ENCODE data around the gene PAK1IP1. TPM values are rescaled to one million over a fixed set of nuclear protein-coding genes. Genes with fewer than 3 reads are reported as not detected.
A peak's percentile ranks its signal among the peaks of the same experiment; 100 is the strongest.
"Not testable (repeated sequence)": the region's sequence is repeated elsewhere in the genome, so short reads cannot be mapped to it uniquely, and the experiment has no call there.

The PAK1IP1 gene
- total RNA-seq (10 to 100 TPM in 1 of 5 donors, 1 to 10 TPM in 4; 5.2 to 10.2 (median 7.4) TPM), total RNA-seq (8.8 to 179 (median 20.8) reads per million in 29 experiments)
- total RNA-seq (2013) = 11.0 TPM

GRCh38 chr6:10694302-10695085, at the start of gene PAK1IP1, which contains the start of gene C6orf52:
TSS of gene PAK1IP1 (plus strand) at chr6:10694972. CDS start at chr6:10694986, 14 bp downstream.
TSS of gene C6orf52 (minus strand) at chr6:10694616. CDS start at chr6:10687550, 7,066 bp downstream.
- no peaks in the 10 kb centered on the region for H3K27me3 ChIP-seq (replicated peaks in 1 of 2; ENCODE audit: control insufficient read depth in 2 of 2, extremely low read depth in 1 of 2, insufficient read depth in 2 of 2, low read length in 1 of 2)
- H3K36me3 Mint-ChIP-seq = peaks cover 16% of the 10 kb centered on the region
- CTCF ChIA-PET = interaction anchor here (0.6 to 1.4 kb wide), 10 partner anchors 24 to 266 kb away, joined by 3 to 11 read pairs (median 4); partner anchors contain the start of gene TMEM14B (in 1 of the 2)

GRCh38 chr6:10655508-10656055, 39.2 kb upstream of the PAK1IP1 start:
- CTCF ChIA-PET = no interaction called here
- H3K27ac Mint-ChIP-seq = no peak overlapping the region
- no peak overlapping the region for H3K4me3 ChIP-seq (ENCODE audit: control insufficient read depth in 1 of 2, extremely low read depth in 1 of 2, low read length in 1 of 2)
- ATAC-seq (replicated peaks in 1 of 4) (peak in 1 of 4 experiments; percentile 83), DNase-seq (peak in 6 of 35 experiments; percentile 4 to 50 (median 22))
- peaks cover 0 to 18% of the 10 kb centered on the region in 2 experiments for H3K27me3 ChIP-seq (replicated peaks in 1 of 2; ENCODE audit: control insufficient read depth in 2 of 2, extremely low read depth in 1 of 2, insufficient read depth in 2 of 2, low read length in 1 of 2)
- no peaks in the 10 kb centered on the region for H3K9me3 ChIP-seq
- H3K36me3 Mint-ChIP-seq = no peaks in the 10 kb centered on the region
- H3K36me3 ChIP-seq (ENCODE audit: control insufficient read depth in 2 of 2, extremely low read depth in 1 of 2, insufficient read depth in 1 of 2, low read length in 1 of 2) = no peaks in the 10 kb centered on the region
- peaks cover 4 to 7% of the 10 kb centered on the region in 2 experiments for H3K4me1 ChIP-seq (ENCODE audit: control insufficient read depth in 1 of 2, extremely low read depth in 1 of 2, insufficient read depth in 2 of 2, low read length in 2 of 2)
- peak overlapping the region in 1 of 3 donors; percentile 23 for H3K4me3 Mint-ChIP-seq
- H3K27me3 Mint-ChIP-seq = peaks cover 28 to 38% of the 10 kb centered on the region in 2 donors
- WGBS (ENCODE audit: insufficient coverage) = 0% methylated on average over 5 of the region's 12 CpGs
- POLR2A ChIA-PET = no interaction called here
- no peak overlapping the region for H3K27ac ChIP-seq (ENCODE audit: low read length)
- no peaks in the 10 kb centered on the region for H3K9me3 Mint-ChIP-seq
- peaks cover 11 to 15% (median 15%) of the 10 kb centered on the region in 3 donors for H3K4me1 Mint-ChIP-seq

More at GRCh38 chr6:10694302-10695085, at the start of gene PAK1IP1, which contains the start of gene C6orf52:
- under 1% methylated on average over 49 of the region's 53 CpGs for WGBS (ENCODE audit: insufficient coverage)
- H3K9me3 ChIP-seq = no peaks in the 10 kb centered on the region
- peaks cover 0 to 2% of the 10 kb centered on the region in 2 donors for H3K27me3 Mint-ChIP-seq
- H3K27ac ChIP-seq (ENCODE audit: low read length) = peak within 1 kb of the TSS; percentile 98
- H3K4me3 ChIP-seq (ENCODE audit: control insufficient read depth in 1 of 2, extremely low read depth in 1 of 2, low read length in 1 of 2) = peak within 1 kb of the TSS; percentile 93 to 100
- H3K4me1 Mint-ChIP-seq = peaks cover 40 to 47% (median 41%) of the 10 kb centered on the region in 3 donors
- POLR2A ChIA-PET = interaction anchor here (0.6 to 1.7 kb wide), 9 partner anchors 25 to 849 kb away, joined by 3 to 16 read pairs (median 5); partner anchors contain the start of gene TMEM14B (in 1 of the 2)
- DNase-seq = peak; percentile 88 to 95 (median 93)
- no peaks in the 10 kb centered on the region for H3K9me3 Mint-ChIP-seq
- peak within 1 kb of the TSS; percentile 100 for H3K27ac Mint-ChIP-seq
- H3K36me3 ChIP-seq (ENCODE audit: control insufficient read depth in 2 of 2, extremely low read depth in 1 of 2, insufficient read depth in 1 of 2, low read length in 1 of 2) = peaks cover 7 to 11% of the 10 kb centered on the region in 2 donors
- H3K4me1 ChIP-seq (ENCODE audit: control insufficient read depth in 1 of 2, extremely low read depth in 1 of 2, insufficient read depth in 2 of 2, low read length in 2 of 2) = peaks cover 16 to 24% of the 10 kb centered on the region in 2 experiments
- peak; percentile 95 to 97 (median 96) for ATAC-seq (replicated peaks in 1 of 4)
- H3K4me3 Mint-ChIP-seq = peak within 1 kb of the TSS; percentile 93 to 99 (median 99)

- Histone ChIP-seq H3K9me3 (no peaks in the 10 kb centered on the region), H3K4me3 (ENCODE audit: control insufficient read depth in 1 of 2, extremely low read depth in 1 of 2, low read length in 1 of 2) (peak overlapping the region in 1 of 2 donors; percentile 34), H3K27ac (ENCODE audit: low read length) (no peak overlapping the region), H3K27me3 (replicated peaks in 1 of 2; ENCODE audit: control insufficient read depth in 2 of 2, extremely low read depth in 1 of 2, insufficient read depth in 2 of 2, low read length in 1 of 2) (peaks cover 0 to 18% of the 10 kb centered on the region in 2 experiments), H3K36me3 (ENCODE audit: control insufficient read depth in 2 of 2, extremely low read depth in 1 of 2, insufficient read depth in 1 of 2, low read length in 1 of 2) (no peaks in the 10 kb centered on the region), H3K4me1 (ENCODE audit: control insufficient read depth in 1 of 2, extremely low read depth in 1 of 2, insufficient read depth in 2 of 2, low read length in 2 of 2) (peaks cover 4 to 7% of the 10 kb centered on the region in 2 experiments)
- Mint-ChIP-seq H3K9me3 (no peaks in the 10 kb centered on the region), H3K27me3 (peaks cover 17 to 21% of the 10 kb centered on the region in 2 donors), H3K36me3 (no peaks in the 10 kb centered on the region), H3K4me3 (peak overlapping the region; percentile 51 to 64 (median 57)), H3K4me1 (peaks cover 11 to 15% (median 15%) of the 10 kb centered on the region in 3 donors), H3K27ac (no peak overlapping the region)
- CTCF ChIA-PET = interaction anchor here in 1 of 2 donors (0.6 kb wide), 1 partner anchor 403 kb away, joined by 5 read pairs; no protein-coding TSS in a partner anchor
- ATAC-seq (replicated peaks in 1 of 4) (no peak), DNase-seq (no peak)
- 93% methylated on average over 18 of the region's 24 CpGs for WGBS (ENCODE audit: insufficient coverage)
- POLR2A ChIA-PET = no interaction called here
Measured at GRCh38 chr6:10658910-10659698, 35.7 kb upstream of the PAK1IP1 start.

GRCh38 chr6:10659699-10660348, 34.9 kb upstream of the PAK1IP1 start:
- Mint-ChIP-seq H3K36me3 (no peaks in the 10 kb centered on the region), H3K27me3 (peaks cover 17 to 21% of the 10 kb centered on the region in 2 donors), H3K27ac (no peak overlapping the region), H3K4me1 (peaks cover 11 to 15% (median 15%) of the 10 kb centered on the region in 3 donors), H3K4me3 (peak overlapping the region in 2 of 3 donors; percentile 37 to 64), H3K9me3 (no peaks in the 10 kb centered on the region)
- H3K27me3 ChIP-seq (replicated peaks in 1 of 2; ENCODE audit: control insufficient read depth in 2 of 2, extremely low read depth in 1 of 2, insufficient read depth in 2 of 2, low read length in 1 of 2) = peaks cover 0 to 14% of the 10 kb centered on the region in 2 experiments
- peak in 1 of 4 experiments; percentile 58 for ATAC-seq (replicated peaks in 1 of 4)
- peaks cover 4 to 7% of the 10 kb centered on the region in 2 experiments for H3K4me1 ChIP-seq (ENCODE audit: control insufficient read depth in 1 of 2, extremely low read depth in 1 of 2, insufficient read depth in 2 of 2, low read length in 2 of 2)
- H3K27ac ChIP-seq (ENCODE audit: low read length) = no peak overlapping the region
- peak in 2 of 35 experiments; percentile 2 to 19 for DNase-seq
- H3K9me3 ChIP-seq = no peaks in the 10 kb centered on the region
- POLR2A ChIA-PET = no interaction called here
- CTCF ChIA-PET = no interaction called here
- peak overlapping the region in 1 of 2 donors; percentile 34 for H3K4me3 ChIP-seq (ENCODE audit: control insufficient read depth in 1 of 2, extremely low read depth in 1 of 2, low read length in 1 of 2)
- no peaks in the 10 kb centered on the region for H3K36me3 ChIP-seq (ENCODE audit: control insufficient read depth in 2 of 2, extremely low read depth in 1 of 2, insufficient read depth in 1 of 2, low read length in 1 of 2)
- 81% methylated on average over 45 of the region's 48 CpGs for WGBS (ENCODE audit: insufficient coverage)

- H3K4me1 Mint-ChIP-seq; H3K4me3 ChIP-seq (ENCODE audit: control insufficient read depth in 1 of 2, extremely low read depth in 1 of 2, low read length in 1 of 2); H3K9me3 Mint-ChIP-seq; CTCF ChIA-PET; DNase-seq; H3K36me3 Mint-ChIP-seq; H3K27ac Mint-ChIP-seq; POLR2A ChIA-PET; ATAC-seq (replicated peaks in 1 of 4); H3K36me3 ChIP-seq (ENCODE audit: control insufficient read depth in 2 of 2, extremely low read depth in 1 of 2, insufficient read depth in 1 of 2, low read length in 1 of 2); H3K9me3 ChIP-seq; H3K4me1 ChIP-seq (ENCODE audit: control insufficient read depth in 1 of 2, extremely low read depth in 1 of 2, insufficient read depth in 2 of 2, low read length in 2 of 2); H3K27ac ChIP-seq (ENCODE audit: low read length): not testable (repeated sequence)
- WGBS (ENCODE audit: insufficient coverage) = 84% methylated on average over 11 of the region's 11 CpGs
- Mint-ChIP-seq H3K27me3 (peaks cover 12 to 19% of the 10 kb centered on the region in 2 donors), H3K4me3 (peak overlapping the region in 2 of 3 donors; percentile 37 to 39)
- peaks cover 0 to 11% of the 10 kb centered on the region in 2 experiments for H3K27me3 ChIP-seq (replicated peaks in 1 of 2; ENCODE audit: control insufficient read depth in 2 of 2, extremely low read depth in 1 of 2, insufficient read depth in 2 of 2, low read length in 1 of 2)
Measured at GRCh38 chr6:10660431-10661191, 34.2 kb upstream of the PAK1IP1 start.

Data from T-cell (primary cell).